NCI-H446 treated with DMSO at 0.1 percent for 48 hours (cell line): Measurements from ENCODE around the gene DTX3.

ENCODE experiments used
- DNase-seq: peaks from one replicate; lab custom pipeline; 2025; lab: John Stamatoyannopoulos, UW

Gene DTX3

DNA sequence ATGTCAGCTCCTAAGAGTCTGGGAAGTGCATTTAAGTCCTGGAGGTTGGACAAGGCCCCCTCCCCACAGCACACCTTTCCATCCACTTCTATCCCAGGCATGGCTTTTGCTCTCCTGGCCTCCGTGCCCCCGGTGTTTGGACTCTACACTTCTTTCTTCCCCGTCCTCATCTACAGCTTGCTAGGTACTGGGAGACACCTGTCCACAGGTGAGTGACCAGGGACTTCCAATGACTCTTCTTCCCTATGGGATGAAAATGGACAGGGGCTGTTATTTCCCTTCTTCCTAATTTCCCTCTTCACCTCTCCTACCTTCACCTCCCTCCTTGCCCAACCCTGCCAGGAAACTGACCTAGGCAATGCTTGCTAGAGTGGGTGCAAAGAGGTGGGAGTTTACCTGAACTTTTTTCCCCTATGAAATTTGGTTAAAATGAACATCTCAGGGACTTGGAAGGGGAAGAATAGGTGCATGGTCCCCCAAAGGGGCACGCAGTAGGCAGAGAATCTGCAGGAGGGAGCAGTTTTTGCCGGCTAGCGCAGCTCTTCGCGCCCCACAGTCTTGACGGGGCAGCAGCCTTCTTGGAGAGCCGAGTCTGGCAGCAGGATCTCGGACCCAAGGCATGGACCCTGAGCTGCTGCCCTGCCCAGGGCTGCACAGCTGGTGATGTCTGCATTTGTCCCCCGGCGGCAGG lies 15.8 kb downstream of the DTX3 start:
- DNase-seq = no peak

GRCh38 chr12:57620936-57621496 lies 16.4 kb downstream of the DTX3 start:
- no peak for DNase-seq

GRCh38 chr12:57621497-57622292 lies 17.1 kb downstream of the DTX3 start:
- DNase-seq = no peak

GRCh38 chr12:57622293-57623245 lies 17.9 kb downstream of the DTX3 start:
- DNase-seq = no peak

DNA sequence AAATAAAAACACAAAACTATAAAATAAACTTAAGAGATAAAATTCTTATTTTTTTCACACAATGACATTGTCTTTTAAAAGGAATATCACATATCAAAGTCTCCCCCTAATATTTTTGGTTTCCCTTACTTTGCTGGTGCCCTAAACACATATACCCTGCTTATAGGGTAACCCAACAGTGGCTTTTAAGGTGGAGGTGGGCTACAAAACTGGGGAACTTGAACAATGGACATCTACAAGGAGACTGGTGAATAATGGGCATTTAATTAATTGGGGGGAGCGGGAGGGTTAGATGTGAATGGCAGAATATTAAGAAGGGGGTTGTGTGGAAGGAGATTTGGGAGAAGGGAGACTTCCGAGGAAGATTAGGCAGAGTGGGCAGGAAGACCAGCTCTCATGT lies 18.8 kb downstream of the DTX3 start:
- DNase-seq = no peak

GRCh38 chr12:57623811-57624390 lies 19.3 kb downstream of the DTX3 start:
- no peak for DNase-seq

DNA sequence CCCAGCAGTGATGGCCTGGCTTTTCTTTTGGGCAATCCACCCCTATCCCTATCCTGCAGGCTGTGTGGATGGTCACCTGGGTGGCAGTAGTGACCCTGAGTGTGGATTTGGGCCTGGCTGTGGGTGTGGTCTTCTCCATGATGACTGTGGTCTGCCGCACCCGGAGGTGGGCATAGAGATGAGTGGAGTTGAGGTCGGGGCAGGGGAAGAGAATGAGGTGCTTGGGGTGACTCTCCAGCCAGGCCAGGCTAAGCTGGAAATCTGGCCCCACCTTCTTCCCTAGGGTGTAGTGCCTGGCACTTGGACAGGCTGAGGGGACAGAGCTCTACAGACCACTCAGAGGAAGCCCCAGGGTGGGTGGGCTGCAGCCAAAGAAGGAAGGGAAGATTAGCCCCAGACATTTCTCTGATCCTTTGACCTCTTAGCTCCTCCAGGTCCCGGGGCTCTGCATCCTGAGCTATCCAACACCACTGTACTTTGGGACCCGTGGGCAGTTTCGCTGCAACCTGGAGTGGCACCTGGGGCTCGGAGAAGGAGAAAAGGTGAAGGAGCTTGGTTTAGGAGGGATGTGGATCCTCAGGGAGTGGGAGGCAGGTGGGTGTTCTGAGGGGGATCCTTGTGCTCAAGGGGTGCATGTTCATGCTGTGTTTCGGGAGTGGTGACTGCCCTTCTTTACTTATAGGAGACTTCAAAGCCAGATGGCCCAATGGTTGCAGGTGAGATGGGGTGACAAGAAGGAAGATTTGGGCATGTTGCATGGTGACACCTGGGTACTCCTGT lies 20.0 kb downstream of the DTX3 start:
- DNase-seq = no peak

DNA sequence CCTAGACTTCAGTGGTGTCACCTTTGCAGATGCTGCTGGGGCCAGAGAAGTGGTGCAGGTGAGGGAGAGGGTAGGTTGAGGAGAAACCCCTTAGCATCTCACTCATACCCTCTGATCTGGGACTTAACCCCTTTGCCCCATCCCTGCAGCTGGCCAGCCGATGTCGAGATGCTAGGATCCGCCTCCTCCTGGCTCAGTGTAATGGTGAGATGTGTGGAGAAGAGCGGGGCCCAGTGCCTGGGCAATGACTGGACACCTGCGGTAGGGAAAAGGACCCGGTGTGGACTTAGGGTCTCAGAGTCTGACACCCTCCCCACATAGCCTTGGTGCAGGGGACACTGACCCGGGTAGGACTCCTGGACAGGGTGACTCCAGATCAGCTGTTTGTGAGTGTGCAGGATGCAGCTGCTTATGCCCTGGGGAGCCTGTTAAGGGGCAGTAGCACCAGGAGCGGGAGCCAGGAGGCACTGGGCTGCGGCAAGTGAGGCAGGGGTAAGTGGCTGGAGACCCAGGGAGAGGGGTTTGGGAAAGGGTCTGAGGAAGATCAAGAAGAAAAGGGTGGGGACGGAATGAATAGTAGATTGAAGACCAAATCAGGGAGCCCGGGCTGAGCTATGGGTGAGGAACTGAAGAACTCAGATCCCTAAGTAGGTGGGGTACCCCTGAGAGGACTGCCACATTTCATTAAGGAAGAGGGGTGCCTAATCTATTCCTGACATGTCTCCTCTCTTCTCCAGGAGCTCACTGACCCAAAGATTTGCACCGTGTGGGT lies 20.8 kb downstream of the DTX3 start:
- DNase-seq = no peak

DNA sequence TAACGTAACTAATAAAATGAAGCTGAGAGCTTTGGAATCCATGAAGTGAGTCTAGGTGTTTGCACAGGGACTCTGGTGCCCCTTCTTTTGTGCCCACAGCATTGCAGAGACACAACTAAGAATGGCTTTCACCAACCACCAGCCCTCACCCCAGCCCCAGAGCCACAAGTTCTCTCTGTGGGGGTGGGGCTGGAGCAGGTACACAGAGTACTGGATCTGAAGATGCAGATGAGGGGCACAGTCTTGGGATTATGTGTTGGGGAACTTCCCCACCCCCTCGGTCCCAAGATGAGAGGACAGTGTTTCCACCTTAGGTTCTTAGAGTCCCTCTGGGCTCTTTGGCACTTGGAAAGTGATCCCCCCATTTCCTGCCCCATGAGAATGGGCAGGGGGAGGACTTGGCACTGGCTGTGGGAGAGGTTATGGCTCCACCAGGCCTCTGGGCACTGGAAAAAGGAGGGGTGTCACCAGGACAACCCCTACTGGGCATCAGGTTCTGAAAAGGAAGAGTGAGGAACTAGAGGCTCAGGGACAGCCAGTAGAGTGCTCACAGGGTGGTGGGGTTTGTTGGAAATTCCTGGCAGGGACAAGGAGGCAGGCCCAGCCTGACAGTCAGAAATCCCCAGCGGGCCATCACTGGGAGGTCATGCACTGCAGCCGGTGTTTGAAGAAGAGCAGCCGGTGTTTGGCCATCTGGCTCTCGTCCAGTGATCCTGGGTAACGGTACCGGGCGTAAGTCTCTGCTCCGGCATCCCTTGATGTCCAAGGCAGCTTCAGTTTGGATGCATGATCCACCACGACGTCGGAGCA lies 21.7 kb downstream of the DTX3 start:
- no peak for DNase-seq

- no peak for DNase-seq
These were observed 22.4 kb downstream of the DTX3 start for GRCh38 chr12:57626921-57627445.

- no peak for DNase-seq
These were observed 23.1 kb downstream of the DTX3 start for GRCh38 chr12:57627501-57628279.

DNA sequence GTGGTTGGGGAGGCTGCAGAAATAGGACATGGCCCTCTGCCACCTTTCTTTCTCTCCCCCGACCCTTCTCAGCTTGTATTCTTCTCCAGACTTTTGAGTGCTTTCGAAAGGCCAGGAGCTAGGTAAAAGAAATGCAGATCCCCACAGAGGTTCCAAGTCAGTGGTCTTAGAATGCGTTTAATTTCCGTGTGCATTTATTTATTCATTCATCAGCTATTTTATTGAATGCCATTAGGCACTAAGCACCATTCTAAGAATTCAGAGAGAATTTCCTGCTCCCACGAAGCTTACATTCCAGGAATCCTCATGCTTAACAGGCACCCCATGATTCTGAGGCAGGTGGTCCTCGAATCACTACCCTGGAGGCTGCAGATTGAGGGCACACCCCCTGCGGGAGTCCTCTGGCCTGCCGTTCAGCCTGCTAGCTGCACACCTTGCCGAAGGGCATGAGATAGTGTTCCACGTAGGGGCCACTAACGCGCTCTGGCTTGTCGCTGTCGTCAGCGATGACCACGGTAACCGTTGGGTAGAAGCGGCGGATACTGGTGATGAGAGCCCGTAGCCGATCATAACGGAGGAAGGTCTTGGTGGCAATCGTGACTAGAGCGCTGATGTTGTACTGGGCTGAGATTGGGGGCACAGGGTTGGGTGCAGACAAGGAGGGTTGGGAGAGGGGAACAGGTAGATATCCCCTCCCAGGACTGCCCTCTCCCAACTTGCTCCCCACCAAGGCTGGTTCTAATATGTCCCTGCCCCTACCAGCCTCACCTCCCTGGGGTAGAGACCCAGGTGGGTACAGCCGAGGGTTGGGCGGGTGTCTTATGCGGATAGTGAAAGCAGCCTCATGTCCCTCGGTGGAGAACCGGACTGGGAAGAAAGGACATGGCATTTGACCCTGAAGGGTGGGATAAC lies 23.9 kb downstream of the DTX3 start:
- no peak for DNase-seq

DNA sequence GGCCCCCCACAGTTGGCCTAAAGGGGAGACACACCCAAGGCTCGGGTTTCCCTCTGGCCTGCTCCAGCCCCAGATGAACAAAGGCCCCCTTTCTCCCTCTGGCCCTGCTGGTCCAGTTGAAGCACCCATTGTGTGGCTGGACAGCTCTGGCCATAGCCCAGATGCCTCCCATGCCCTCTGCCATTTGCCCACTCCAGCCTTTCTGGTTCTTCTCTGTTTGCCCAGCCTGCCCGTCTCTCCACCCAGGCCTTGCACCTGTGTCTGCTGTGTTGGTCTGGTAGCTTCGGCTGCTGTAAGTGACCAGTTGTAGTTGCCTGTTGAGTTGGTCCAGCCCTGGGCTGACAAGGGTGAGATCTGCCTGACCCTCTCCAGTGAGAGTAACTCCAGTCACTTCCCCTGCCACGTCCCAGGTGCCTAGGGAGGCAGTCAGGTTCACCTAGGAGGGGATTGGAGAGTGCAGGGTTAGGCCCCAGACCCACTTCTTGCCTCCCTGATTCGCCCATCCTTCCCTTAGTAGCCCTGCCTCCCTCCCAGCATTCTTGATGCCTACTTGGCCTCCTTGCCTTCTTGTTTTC lies 25.4 kb downstream of the DTX3 start:
- DNase-seq = no peak

GRCh38 chr12:57630891-57631433 lies 26.3 kb downstream of the DTX3 start:
- no peak for DNase-seq

DNA sequence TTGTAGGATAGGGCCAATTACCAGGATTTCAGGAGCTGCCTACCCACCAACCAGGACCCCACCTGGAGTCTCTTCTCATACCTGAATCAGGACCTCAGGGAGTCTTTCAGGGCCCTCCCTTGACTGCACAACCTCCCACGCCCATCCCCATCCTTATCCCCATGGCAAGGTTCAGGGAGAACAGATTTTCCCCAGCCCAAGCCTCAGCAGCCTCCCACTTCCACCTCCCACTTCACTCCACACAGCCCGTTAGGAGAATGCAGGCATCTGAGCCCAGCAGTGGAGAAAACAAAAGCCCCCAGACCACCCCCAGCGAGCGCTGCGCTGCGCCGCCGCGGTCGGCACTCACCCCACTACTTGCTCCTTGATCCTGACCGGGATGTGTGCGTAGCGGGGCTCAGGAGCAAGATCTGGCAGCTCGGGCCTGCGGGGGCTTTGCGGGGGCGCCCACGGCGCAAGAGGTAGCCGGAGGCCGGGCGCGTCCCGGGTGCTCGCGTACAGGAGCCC lies 27.0 kb downstream of the DTX3 start:
- DNase-seq = no peak
